ENCODE measurements around the gene SETD1B.
A peak's percentile ranks its signal among the peaks of the same experiment; 100 is the strongest.
"Not testable (repeated sequence)": the region's sequence is repeated elsewhere in the genome, so short reads cannot be mapped to it uniquely, and the experiment has no call there.

SETD1B gene

DNA sequence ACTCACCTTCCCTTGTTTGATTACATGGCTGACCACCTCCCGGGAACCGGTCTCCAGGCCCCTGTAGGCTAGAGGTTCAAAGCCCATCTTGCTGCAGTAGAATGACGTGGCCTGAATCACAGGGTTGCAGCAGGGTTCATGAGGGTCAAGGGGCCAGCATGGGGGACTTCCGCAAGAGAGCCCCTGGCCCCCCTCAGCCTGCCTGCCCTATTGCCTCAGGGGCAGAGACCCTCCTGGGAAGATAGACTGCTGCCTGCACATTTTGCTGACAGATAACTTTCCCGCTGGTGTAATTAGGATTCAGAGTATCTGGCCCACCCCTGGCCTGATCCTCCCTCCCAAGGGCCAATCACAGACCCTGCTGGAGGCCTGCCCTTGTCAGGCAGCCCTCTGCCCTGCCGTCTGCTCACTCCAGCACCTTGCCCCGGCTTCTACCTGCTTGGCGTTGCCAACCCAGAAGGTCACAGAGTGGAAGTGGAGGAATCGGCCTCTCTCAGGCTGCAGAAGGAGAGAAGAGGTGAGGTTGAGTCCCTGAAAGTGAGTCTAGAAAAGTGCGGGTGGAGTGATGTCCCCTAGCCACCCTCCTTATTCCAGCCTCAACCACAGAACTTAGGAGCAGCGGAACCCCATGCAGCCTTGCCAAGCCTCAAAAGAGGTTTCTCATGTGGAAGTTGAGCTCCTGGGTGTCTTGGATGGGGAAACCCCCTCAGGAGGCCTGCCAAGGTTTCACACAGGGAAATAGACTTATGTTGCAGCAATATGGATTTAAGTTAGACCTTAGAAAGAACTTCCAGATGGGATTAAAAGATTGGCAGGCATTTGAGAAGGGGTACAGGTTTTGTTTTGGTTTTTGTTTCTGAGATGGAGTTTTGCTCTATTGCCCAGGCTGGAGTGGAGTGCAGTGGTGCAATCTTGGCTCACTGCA is 53.8 kb downstream of the SETD1B start:
- DNase-seq (ENCODE audit: low read depth in 2 of 2), result no peak

DNA sequence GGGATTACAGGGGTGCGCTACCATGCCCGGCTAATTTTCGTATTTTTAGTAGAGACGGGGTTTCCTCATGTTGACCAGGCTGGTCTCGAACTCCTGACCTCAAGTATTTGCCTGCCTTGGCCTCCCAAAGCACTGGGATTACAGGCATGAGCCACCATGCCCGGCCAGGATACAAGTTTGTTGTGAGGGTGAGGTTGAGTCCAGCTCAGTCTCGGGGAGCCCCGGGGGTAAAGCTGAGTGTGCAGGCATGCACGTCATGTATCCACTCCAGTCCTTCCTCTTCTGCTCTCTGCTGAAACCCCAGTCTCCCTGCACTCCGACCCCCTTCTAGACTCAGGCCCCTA is 54.5 kb downstream of the SETD1B start:
- no peak for DNase-seq (ENCODE audit: low read depth in 2 of 2)

DNA sequence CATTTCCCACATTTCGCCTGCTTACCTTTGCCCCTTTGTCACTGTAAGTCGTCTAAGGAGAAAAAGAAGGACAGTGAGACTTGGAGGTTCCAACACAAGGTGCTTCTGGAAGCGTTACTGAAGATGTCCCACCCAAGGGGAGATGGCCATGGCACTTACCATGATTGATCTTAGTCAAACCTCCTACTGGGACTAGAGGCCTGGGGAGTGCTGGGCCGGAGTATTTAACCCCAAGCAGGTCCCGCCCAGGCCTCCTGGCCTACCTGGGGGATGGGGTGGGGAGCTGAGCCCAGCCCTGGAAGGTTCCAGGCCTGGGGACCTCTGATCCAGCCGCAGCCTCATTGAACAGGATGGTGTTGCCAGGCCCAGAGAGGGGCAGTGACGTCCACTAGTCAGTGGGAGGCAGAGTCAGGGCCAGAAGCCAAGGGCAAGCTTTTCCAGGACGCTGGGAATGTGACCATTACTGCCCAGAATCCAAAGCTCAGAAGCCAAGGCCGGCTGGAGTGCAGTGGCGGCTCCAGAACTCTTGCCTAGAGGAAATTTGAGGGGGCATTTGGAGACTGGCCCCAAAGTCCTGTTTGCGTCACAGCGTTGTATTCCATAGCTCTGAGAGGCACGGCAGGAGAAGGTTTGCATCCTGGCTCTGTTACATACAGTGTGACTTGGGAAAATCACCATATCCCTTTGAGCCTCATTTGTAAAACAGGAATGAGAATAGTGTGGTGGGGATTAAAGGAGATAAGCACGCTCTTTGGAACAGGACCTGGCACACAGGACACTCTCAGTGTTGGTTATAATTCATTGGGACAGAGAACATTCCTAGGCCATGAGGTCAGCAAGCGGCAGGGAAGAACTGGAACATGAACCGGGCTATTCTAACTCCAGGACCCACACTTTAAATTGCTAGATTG is 55.1 kb downstream of the SETD1B start, which contains the start of gene HPD:
Gene HPD, minus strand, starts transcription at position 198 of the 911 bp plus-strand sequence. Its CDS starts 36 bp downstream, at position 162.
- DNase-seq (ENCODE audit: low read depth in 2 of 2), result peak; percentile 50

DNA sequence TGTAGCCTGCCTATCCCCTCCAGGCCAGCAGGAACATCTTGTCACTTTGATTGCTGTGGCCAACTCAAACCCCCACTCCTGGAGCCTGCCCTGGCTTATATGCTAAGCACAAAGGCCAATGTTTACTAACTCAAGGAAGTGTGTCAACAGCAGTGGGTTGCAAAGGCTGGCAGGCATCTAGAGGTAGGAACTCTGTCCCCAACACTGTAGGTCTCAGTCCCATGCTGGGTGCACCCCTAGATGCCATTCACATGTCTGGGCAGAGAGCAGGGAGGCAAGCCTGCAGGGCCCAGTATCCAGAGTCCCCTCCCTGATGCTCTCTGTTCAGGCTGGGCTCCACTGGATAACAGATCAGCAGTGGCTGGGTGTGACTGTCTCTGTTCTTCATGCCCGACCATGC is 56.4 kb downstream of the SETD1B start:
- no peak for DNase-seq (ENCODE audit: low read depth in 2 of 2)

DNA sequence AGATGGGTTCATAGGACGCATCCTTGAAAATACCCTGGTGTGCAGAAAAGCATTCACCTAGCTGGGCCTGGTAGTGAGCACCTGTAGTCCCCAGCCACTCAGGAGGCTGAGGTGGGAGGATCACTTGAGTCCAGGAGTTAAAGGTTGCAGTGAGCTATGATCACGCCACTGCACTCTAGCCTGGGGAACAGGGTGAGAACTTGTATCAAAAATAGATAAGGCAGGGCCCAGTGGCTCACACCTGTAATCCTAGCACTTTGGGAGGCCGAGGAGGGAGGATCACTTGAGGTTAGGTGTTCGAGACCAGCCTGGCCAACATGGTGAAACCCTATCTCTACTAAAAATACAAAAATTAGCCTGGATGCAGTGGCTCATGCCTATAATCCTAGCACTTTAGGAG is 56.9 kb downstream of the SETD1B start:
- not testable (repeated sequence) for DNase-seq (ENCODE audit: low read depth in 2 of 2)

DNA sequence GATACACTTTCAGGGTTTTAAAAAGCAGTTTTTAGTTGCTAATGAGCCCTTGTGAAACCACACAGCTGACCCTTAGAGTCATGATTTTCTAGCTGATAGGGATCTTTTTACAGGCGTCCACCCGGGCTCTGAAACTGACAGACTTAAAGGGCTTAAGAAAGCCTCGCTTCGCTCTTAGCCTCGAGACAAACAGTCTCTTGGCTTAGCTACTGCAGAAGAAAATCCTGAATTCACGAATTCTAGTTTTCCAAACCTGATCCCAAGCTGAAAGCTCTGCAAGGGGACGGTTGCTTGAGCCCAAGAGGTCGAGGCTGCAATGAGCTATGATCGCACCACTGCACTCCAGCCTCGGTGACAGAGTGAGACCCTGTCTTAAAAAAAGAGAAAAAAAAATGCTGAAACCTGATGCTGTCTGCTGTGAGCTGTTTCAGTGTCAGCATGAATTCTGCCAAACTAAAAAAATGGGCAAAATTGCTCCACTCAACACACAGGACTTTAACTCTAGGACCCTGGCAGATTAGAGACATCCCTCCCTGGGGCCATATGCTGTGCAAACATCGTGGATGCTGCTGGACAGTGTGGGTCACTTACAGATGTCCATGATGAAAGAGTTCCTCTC is 57.9 kb downstream of the SETD1B start:
- no peak for DNase-seq (ENCODE audit: low read depth in 2 of 2)

DNA sequence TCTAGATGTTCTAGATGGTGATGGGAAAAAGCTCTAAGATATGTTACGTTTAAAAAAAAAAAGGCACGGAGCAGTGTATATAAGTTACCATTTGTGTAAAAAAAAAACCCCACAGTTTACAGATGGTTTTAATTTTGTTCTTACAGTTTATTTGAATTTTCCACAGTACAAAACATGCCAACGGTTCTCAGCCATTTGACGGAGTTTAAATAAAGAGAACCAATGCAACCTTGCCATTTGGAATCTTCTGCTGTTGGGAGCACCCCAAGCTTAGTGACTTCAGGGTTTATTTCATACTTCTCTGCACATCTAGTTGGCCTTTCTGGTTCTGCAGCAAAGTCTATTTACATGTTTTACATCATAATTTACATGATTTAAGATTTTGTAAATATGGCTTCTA is 62.5 kb downstream of the SETD1B start:
- DNase-seq (ENCODE audit: low read depth in 2 of 2), result no peak

DNA sequence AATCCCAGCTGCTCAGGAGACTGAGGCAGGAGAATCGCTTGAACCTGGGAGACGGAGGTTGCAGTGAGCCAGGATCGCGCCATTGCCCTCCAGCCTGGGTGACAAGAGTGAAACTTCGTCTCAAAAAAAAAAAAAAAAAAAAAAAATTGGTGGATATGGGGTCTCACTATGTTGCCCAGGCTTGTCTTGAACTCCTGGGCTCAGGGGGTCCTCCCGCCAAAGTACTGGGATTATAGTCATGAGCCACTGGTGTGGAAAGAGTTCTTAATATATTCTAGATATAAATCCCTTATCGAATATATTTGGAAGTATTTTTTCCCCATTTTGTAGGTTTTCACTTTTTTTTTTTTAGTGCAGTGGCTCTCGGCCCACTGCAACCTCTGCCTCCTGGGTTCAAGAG is 65.4 kb downstream of the SETD1B start:
- DNase-seq (ENCODE audit: low read depth in 2 of 2), result not testable (repeated sequence)

DNA sequence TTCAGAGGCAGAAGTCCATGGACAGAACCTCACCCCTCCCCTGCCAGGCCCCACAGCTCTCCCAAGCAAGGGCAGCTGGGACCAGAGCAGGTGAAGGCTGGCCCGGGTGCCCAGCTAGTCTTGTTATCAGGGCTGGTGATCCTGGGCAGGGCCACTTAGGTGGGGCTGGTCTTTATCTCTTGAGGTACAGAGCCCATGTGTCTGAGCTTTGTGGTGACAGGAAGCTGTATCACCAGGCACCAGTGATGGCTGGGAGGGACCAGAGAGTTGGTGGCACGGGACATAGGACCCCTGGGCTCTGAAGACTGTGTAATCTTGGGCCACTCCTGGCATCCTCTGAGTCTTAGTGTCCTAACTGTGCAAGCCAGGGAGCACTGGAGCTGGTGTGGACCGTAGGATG is 67.7 kb downstream of the SETD1B start:
- DNase-seq (ENCODE audit: low read depth in 2 of 2), result no peak

DNA sequence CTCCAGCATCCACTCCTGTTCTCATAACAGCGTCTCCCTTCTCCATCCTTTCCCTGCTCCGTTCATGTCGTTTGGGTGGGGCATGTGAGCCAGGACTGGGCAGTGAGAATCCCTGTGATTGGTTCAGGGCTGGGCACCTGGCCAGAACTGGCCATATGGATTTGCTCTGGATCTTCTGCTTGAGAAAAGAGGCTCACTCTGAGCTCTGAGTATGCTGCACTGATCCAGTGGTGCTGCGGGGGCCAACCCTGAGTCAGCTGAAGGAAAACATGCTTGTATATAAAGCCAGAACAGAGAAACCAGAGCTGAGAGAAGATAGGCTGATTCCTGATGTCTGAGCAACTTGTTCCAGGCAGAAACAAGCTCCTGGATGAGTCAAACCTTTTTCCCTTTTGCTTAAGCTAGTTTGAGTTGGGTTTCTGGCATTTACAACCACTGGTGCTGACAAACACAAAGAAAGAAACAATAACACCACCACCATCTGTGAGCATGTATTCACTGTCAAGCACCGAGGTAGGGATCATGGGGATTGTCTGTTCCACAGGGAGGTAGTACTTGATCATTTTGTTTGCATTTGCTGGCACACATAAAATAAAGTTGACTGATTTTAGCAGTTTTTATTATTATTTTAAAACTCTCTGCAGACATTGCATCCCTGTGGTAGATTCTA is 68.9 kb downstream of the SETD1B start:
- DNase-seq (ENCODE audit: low read depth in 2 of 2), result peak; percentile 86 to 88

DNA sequence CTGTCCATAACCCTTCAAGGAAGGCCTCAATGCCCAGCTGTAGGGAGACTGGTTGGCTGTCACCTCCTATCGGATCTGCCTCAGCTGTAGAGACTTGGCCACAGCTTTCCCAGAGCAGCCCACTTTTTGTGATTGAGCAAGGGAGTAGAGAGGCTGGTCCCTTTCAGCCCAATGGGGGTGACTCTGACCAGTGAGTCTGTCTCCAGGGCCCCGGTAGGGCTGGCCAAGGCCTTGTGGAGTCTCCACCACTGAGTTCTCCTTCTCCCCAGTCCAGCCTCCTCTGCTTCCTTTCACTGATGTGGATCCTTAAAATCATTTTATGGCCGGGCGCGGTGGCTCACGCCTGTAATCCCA is 69.4 kb downstream of the SETD1B start:
- no peak for DNase-seq (ENCODE audit: low read depth in 2 of 2)

DNA sequence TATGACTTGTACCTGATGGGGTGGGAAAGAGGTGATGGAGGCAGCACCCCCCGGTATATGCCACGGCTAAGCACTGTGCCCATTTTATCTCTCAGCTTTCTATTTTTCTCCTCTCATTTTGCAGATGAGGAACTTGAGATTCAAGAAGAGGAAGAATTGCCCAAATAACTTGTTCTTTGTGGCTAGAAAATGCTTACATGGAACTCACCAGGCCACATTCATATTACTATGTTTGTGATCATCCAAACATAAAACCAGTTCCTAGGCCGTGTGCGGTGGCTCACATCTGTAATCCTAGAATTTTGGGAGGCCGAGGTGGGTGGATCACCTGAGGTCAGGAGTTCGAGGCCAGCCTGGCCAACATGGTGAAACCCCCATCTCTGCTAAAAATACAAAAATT is 70.3 kb downstream of the SETD1B start:
- DNase-seq (ENCODE audit: low read depth in 2 of 2), result no peak

DNA sequence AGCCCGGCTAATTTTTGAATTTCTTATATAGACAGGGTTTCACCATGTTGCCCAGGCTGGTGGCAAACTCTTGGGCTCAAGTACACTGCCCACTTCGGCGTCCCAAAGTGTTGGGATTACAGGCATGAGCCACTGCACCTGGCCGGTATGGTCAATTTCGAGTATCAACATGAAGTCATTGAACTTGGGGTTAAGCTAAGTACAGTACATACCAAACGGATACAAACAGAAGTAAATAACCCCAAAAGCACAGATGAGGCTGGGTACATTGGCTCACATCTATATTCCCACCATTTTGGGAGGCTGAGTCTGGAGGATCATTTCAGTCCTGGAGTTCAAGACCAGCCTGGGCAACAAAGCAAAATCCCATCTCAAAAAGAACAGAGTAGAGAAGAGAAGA is 71.8 kb downstream of the SETD1B start:
- no peak for DNase-seq (ENCODE audit: low read depth in 2 of 2)

DNA sequence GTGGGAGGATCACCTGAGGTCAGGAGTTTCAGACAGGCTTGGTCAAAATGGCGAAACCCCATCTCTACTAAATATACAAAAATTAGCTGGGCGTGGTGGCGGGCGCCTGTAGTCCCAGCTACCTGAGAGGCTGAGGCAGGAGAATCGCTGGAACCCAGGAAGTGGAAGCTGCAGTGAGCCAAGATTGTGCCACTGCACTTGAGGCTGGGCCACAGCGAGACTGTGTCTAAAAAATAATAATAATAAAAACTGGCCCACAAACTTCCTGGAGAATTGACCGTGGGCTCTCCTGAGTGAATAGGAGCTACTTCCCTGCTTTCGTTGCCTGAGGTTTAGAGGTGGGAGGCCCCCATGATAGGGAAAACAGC is 72.3 kb downstream of the SETD1B start:
- DNase-seq (ENCODE audit: low read depth in 2 of 2), result not testable (repeated sequence)

Data from fibroblast of skin of left quadriceps (primary cell).